ENCODE results near the gene ATG14. TPM values are rescaled to one million over a fixed set of nuclear protein-coding genes. Genes with fewer than 3 reads are reported as not detected.
A peak's percentile ranks its signal among the peaks of the same experiment; 100 is the strongest.

Gene ATG14
- total and polyA plus RNA-seq, 2 donors from 2014 or later: 5.2 to 13.3 TPM

GRCh38 chr14:55440385-55440784, 28.8 kb upstream of the ATG14 start, which contains the start of gene TBPL2:
Gene TBPL2 (minus strand): TSS chr14:55440616. CDS start chr14:55440449, 167 bp downstream.
- DNase-seq: no peak
- H3K4me3 ChIP-seq (ENCODE audit: low read length in 3 of 3): no peak within 1 kb of the TSS
- no peak for TF ChIP-seq CTCF (IDR thresholded peaks at IDR 0.05; ENCODE audit: borderline replicate concordance, extremely low read depth, insufficient read depth)
- H3K36me3 ChIP-seq (ENCODE audit: control insufficient read depth in 2 of 3, insufficient read depth in 3 of 3, low read length in 3 of 3): no peaks in the 10 kb centered on the region
- no peaks in the 10 kb centered on the region for H3K9me3 ChIP-seq (ENCODE audit: control insufficient read depth in 2 of 3, insufficient read depth in 1 of 3, low read length in 3 of 3)
- no peaks in the 10 kb centered on the region for H3K4me1 ChIP-seq (ENCODE audit: control insufficient read depth in 2 of 3, insufficient read depth in 2 of 3, low read depth in 1 of 3, low read length in 3 of 3)
- FAIRE-seq: no peak
- H3K9ac ChIP-seq (ENCODE audit: low read length in 3 of 3): no peak within 1 kb of the TSS
- H3K27ac ChIP-seq (ENCODE audit: low read depth in 2 of 2, low read length in 2 of 2): no peak within 1 kb of the TSS
- no peaks in the 10 kb centered on the region for H3K27me3 ChIP-seq (ENCODE audit: control insufficient read depth, insufficient read depth, low read length)
- intact Hi-C loops (cut with DNase I): no loop called here

GRCh38 chr14:55438066-55438683, 26.5 kb upstream of the ATG14 start:
- FAIRE-seq (no peak), DNase-seq (peak in 3 of 5 donors; percentile 25 to 71 (median 49))
- Histone ChIP-seq H3K9me3 (ENCODE audit: control insufficient read depth in 2 of 3, insufficient read depth in 1 of 3, low read length in 3 of 3) (no peaks in the 10 kb centered on the region), H3K4me3 (ENCODE audit: low read length in 3 of 3) (no peak overlapping the region), H3K9ac (ENCODE audit: low read length in 3 of 3) (no peak overlapping the region), H3K36me3 (ENCODE audit: control insufficient read depth in 2 of 3, insufficient read depth in 3 of 3, low read length in 3 of 3) (no peaks in the 10 kb centered on the region), H3K4me1 (ENCODE audit: control insufficient read depth in 2 of 3, insufficient read depth in 2 of 3, low read depth in 1 of 3, low read length in 3 of 3) (no peaks in the 10 kb centered on the region), H3K27ac (ENCODE audit: low read depth in 2 of 2, low read length in 2 of 2) (no peak overlapping the region), H3K27me3 (ENCODE audit: control insufficient read depth, insufficient read depth, low read length) (no peaks in the 10 kb centered on the region)
- TF ChIP-seq CTCF (IDR thresholded peaks at IDR 0.05; ENCODE audit: borderline replicate concordance, extremely low read depth, insufficient read depth): peak; percentile 58
- intact Hi-C loops (cut with DNase I): no loop called here

GRCh38 chr14:55436931-55437330, 25.3 kb upstream of the ATG14 start:
- Histone ChIP-seq H3K27ac (ENCODE audit: low read depth in 2 of 2, low read length in 2 of 2) (no peak overlapping the region), H3K27me3 (ENCODE audit: control insufficient read depth, insufficient read depth, low read length) (no peaks in the 10 kb centered on the region), H3K9ac (ENCODE audit: low read length in 3 of 3) (no peak overlapping the region), H3K9me3 (ENCODE audit: control insufficient read depth in 2 of 3, insufficient read depth in 1 of 3, low read length in 3 of 3) (no peaks in the 10 kb centered on the region), H3K36me3 (ENCODE audit: control insufficient read depth in 2 of 3, insufficient read depth in 3 of 3, low read length in 3 of 3) (no peaks in the 10 kb centered on the region), H3K4me3 (ENCODE audit: low read length in 3 of 3) (no peak overlapping the region), H3K4me1 (ENCODE audit: control insufficient read depth in 2 of 3, insufficient read depth in 2 of 3, low read depth in 1 of 3, low read length in 3 of 3) (no peaks in the 10 kb centered on the region)
- intact Hi-C loops (cut with DNase I): no loop called here
- DNase-seq (no peak), FAIRE-seq (no peak)
- TF ChIP-seq CTCF (IDR thresholded peaks at IDR 0.05; ENCODE audit: borderline replicate concordance, extremely low read depth, insufficient read depth): no peak

- Histone ChIP-seq H3K9ac (ENCODE audit: low read length in 3 of 3) (no peak overlapping the region), H3K36me3 (ENCODE audit: control insufficient read depth in 2 of 3, insufficient read depth in 3 of 3, low read length in 3 of 3) (no peaks in the 10 kb centered on the region), H3K4me1 (ENCODE audit: control insufficient read depth in 2 of 3, insufficient read depth in 2 of 3, low read depth in 1 of 3, low read length in 3 of 3) (no peaks in the 10 kb centered on the region), H3K27me3 (ENCODE audit: control insufficient read depth, insufficient read depth, low read length) (no peaks in the 10 kb centered on the region), H3K9me3 (ENCODE audit: control insufficient read depth in 2 of 3, insufficient read depth in 1 of 3, low read length in 3 of 3) (no peaks in the 10 kb centered on the region), H3K4me3 (ENCODE audit: low read length in 3 of 3) (no peak overlapping the region), H3K27ac (ENCODE audit: low read depth in 2 of 2, low read length in 2 of 2) (no peak overlapping the region)
- DNase-seq: no peak
- no peak for FAIRE-seq
- intact Hi-C loops (cut with DNase I): no loop called here
- no peak for TF ChIP-seq CTCF (IDR thresholded peaks at IDR 0.05; ENCODE audit: borderline replicate concordance, extremely low read depth, insufficient read depth)
These were observed 24.9 kb upstream of the ATG14 start for GRCh38 chr14:55436519-55436918.

Data from kidney (tissue), 14 donors.